Kidney epithelial cell (primary cell): Measurements from ENCODE around the gene HTR1D. TPM values are rescaled to one million over a fixed set of nuclear protein-coding genes. Genes with fewer than 3 reads are reported as not detected.

ENCODE experiments used
- DNase-seq: peaks from one replicate; pipeline ENCODE4 v3.0.0-alpha.2; 2010; ENCODE audit warnings: low read depth
- H3K27me3 ChIP-seq: 2 replicates; pipeline ENCODE4 v1.6.0; 2011; ENCODE audit warnings: low read length; ENCODE audit not compliant: control insufficient read depth, insufficient read depth
- H3K36me3 ChIP-seq: 2 replicates; pipeline ENCODE4 v1.5.1; 2011; ENCODE audit warnings: low read length; ENCODE audit not compliant: control insufficient read depth, insufficient read depth
- H3K4me3 ChIP-seq: 2 replicates; pipeline ENCODE4 v1.5.1; 2011; ENCODE audit warnings: low read depth, mild to moderate bottlenecking, control low read depth, low read length
- CTCF ChIP-seq: IDR thresholded peaks from 2 replicates; pipeline ENCODE4 v1.5.1; 2011; ENCODE audit warnings: mild to moderate bottlenecking, moderate library complexity, low read length, control low read depth, inconsistent platforms; ENCODE audit not compliant: insufficient read depth, poor library complexity, severe bottlenecking
- total RNA-seq: library from RNA; depleted of rRNA; stranded (reverse); fragments of >200 nt; gene quantifications from 2 replicates; pipeline ENCODE4 v1.2.3, GENCODE V29; 2015

The HTR1D gene
- total RNA-seq, 1 donor from 2014 or later: 1.6 TPM

GRCh38 chr1:23249787-23250454 lies 32.6 kb upstream of the HTR1D start:
- Histone ChIP-seq H3K36me3 (no peaks in the 10 kb centered on the region), H3K4me3 (no peak overlapping the region), H3K27me3 (no peaks in the 10 kb centered on the region)
- no peak for TF ChIP-seq CTCF
- no peak for DNase-seq

GRCh38 chr1:23247276-23247675 lies 30.0 kb upstream of the HTR1D start:
- no peak overlapping the region for H3K4me3 ChIP-seq
- H3K27me3 ChIP-seq: no peaks in the 10 kb centered on the region
- no peaks in the 10 kb centered on the region for H3K36me3 ChIP-seq
- TF ChIP-seq CTCF: no peak
- DNase-seq: no peak

- no peak for TF ChIP-seq CTCF
These were observed 29.0 kb upstream of the HTR1D start for GRCh38 chr1:23246274-23246673.

GRCh38 chr1:23244256-23244761 lies 27.0 kb upstream of the HTR1D start:
- Histone ChIP-seq H3K27me3 (no peaks in the 10 kb centered on the region), H3K36me3 (no peaks in the 10 kb centered on the region), H3K4me3 (no peak overlapping the region)
- no peak for DNase-seq
- TF ChIP-seq CTCF: no peak

More at GRCh38 chr1:23246274-23246673, 29.0 kb upstream of the HTR1D start:
- H3K36me3 ChIP-seq: no peaks in the 10 kb centered on the region
- DNase-seq: no peak
- no peak overlapping the region for H3K4me3 ChIP-seq
- no peaks in the 10 kb centered on the region for H3K27me3 ChIP-seq

GRCh38 chr1:23242414-23242813 lies 25.1 kb upstream of the HTR1D start:
- Histone ChIP-seq H3K36me3 (no peaks in the 10 kb centered on the region), H3K27me3 (no peaks in the 10 kb centered on the region), H3K4me3 (no peak overlapping the region)
- no peak for DNase-seq
- TF ChIP-seq CTCF: no peak
